Measurements from ENCODE around the gene GREM2.

GREM2 gene

DNA sequence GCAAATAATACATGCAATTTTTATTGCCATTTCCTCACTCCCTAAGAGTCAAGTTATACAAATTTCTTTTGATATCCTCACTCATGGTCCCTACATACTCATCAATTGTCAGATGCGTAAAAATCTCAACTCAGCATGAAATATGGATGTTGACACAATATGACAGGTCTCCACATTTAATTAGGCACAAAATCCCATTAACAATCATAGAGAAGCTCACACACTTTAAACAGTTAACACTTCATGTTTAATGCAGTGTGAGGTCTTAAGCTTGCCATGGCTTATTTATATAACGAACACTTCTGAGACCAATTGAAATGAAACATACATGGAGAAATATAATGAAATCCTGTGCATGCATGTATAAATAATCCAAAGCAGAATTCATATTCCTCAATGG, 58.6 kb downstream of the GREM2 start:
- no peak for DNase-seq

DNA sequence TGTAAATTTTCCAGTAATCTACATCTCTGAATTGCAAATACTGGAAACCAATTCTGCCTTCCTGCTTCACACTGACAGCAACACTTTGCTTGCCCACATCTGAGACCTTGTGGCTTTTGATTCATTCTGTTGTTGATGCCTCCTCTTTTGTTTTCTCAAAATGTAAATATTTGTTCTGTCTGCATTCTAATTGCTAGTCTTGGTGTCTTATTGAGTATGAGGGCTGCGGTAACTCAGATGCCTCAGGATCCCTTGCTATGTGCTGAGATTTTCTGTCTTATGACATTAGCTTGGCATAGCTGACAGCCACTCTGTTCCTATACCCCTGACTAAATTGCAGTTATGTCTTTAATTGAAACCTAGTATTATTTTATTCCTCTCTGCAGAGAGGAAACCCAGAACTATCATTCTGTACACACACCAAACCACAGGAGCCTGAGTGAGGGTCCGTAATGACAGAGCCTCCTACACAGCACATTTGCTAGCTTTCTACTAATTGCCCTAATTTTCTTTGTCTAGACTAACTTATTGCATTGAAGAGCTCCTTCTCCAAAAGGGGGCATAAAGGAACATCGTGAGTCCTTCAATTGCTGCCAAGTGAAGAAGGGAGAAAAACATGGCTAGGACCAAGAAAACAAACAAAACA, 72.1 kb downstream of the GREM2 start:
- DNase-seq, result peak; percentile 27

DNA sequence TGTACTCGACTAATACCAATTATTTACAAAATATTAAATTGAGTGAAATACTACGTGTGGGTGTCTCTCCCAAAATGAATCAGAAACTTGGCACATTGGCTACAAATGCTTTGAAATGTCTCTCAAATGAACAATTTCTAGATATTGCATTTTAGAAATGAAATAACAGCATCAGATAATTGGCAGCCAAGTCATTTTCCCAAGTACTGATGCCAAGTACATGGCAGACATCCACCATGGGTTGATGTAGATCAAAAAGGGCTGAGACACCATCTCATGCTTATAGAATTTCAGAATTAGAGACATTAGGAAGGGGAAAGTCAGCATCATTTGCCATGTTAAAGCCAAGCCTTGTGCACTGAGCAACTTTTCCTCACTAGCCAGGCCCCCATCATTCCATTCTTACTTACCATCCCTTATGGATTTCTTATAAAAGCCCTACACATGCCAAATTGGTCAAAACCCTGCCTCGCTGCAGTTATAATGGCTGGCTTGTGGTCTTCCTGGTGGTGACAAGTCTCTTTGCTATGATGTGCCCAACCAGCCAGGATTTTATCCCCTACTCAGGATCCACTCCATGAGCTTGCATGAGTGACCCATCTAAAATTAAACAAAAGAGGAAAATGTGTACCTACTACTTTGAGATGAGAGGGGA, 73.1 kb downstream of the GREM2 start:
- DNase-seq, result no peak

DNA sequence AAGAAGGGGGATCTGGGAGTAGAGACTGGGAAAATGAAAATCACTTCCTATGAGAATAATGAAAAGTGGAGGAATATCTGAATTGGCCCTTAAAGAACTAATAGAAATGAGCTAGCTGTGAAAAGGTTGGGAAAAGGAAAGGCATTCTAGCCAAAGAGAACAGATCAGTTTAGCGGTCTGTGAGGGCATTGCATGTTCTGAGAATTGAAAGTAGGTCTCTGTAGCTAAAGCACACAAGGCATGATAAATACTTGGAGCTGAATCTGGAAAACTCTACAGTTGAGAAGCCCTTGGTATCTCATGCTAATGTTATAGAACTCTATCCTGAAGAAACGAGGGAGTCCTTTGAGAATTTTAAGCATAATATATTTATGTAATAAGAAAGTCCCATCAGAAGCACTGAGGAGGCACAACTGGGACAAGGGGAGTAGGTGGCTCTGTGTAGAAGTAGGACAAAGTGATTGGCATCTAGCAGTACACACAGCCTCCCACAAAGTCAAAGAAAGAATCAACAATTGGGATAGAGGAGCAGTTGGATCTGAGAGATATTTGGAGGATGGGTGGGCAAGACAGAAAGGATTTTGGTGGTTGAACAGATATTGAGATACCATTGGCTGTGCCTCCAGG, 78.7 kb downstream of the GREM2 start:
- DNase-seq, result no peak

DNA sequence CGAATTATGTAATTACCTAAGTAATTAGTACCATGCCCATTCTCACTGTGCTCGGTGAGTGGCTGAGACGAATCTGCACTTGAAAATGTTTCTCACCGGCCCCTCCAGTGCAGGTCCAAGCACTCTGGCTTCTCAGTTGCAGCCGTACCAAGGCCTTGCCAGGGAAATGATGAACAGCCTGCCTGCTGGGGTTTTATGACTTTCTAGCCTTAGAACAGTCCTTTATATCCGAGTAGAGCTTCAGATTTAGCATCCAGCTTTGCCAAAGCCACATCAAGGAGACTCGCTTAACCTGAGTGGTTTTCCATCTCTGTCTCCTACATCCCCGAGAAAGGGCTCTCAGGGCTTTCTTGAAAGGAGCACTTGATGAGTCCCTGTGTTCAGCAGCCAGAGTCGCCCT, 83.4 kb downstream of the GREM2 start:
- peak; percentile 37 for DNase-seq

DNA sequence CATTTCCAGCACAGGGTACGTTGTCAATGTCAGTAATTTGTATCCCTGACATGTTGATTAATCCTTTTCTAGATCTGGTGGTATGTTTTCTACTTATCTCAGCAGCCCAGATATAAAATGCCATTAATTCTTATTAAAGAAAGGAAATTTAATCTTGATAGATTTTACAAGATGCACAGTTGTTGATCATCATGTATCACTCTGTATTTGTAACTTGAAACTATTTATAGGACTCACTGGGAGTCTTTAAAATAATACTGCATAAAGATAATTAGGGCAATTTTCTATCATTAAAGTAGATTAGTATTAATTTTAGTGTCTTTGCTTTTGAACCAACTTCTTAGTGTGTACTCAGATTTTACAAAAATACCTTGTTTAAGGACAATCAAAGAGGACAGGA, 84.9 kb downstream of the GREM2 start:
- DNase-seq, result peak; percentile 29

DNA sequence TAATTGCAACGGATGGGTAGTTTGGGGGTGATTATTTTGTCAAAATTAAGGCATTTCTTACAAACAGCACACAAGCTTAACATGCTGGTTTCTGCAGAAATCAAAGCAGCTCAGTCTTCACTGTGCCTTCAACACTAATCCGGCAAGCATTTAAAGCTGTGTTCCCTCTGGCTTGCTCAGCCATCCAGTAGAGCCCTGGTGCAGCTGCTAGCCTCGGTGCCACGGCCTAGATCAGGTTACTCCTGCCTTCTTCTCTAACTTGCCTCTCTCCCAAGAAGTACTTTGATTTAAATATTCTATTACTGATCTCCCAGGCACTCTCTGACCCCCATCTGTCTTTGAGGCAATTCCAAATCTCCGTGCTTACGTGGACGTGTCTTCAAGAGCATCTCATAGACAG, 85.6 kb downstream of the GREM2 start:
- no peak for DNase-seq

DNA sequence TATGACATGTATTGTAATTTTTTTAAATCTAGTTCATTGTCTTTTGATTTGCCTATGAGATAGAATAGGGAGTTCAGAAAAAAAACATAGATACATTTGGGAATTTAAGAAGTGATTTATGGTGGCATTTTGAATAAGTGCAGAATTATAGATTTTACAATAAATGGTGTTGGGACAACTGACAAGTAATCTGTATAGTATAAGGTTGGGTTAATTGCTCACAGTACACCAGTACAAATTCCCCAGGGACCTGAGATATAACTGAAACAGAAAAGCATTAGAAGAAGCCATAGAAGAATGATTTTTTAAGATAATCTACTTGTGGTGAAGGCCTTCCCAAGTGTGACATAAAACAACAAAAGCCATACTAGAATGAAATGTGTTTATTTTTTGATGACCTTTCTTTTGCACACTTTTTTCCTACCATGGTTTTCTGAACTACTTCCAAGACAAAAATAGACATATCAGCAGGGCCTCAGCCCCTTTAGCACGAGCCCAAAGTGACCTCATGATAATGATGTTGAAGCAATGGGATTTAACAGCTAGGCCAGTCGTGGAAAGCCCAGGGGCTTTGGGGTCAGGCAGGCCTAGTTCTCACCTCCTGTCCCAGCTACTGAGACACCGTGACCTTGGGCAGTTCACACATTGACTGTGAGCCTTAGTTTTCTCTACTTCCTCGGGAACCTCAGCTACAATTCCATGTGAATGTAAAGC, 87.4 kb downstream of the GREM2 start:
- DNase-seq, result no peak

DNA sequence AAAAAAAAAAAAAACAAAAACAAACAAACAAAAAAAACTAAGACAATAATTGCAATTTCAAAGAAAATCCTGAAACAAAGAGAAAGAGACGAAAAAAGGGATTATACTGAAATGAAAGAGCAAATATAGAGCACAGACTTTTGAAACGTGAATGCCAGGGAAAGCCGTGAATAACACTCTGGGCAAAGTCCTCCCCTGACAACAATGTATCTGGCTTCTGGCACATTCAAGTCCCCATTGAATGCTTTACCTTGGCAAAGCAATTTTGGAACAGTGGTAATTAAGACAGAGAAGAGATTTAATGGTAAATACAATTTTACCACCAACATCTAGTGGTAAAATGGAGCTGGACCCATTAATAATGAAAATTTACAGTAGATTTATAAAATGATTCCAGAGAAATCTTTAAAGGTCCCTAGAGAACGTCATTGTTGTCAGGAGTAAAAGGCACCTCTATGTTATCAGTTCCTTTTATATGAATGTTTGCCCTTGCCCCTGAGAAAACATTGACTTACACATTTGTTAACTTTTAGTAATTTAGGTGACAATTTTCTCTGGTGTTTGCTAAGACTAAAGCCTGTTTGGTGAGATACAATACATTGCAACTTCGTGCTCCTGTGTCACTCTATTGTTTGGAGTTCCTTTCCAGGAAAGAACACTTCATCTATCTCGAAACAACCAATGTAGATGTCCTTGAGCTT, 89.7 kb downstream of the GREM2 start:
- no peak for DNase-seq

DNA sequence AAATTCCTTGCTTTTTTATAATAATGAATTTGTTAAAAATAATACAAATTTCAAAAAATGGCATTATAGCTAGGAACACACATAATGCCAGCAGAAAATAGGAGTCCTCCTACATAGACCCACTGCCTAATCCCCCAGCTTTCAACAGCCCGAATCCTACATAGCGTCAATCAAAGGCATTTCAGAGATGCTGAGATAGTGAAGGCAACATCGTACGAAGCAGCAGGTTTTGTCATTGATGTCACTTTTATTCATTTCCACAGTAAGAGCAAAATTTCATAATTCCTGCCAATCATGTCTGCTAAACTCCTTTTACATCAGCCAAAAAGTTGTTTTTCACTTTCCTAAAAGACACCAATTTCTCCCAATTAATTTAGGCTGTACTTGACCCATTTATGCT, 94.1 kb downstream of the GREM2 start:
- no peak for DNase-seq

DNA sequence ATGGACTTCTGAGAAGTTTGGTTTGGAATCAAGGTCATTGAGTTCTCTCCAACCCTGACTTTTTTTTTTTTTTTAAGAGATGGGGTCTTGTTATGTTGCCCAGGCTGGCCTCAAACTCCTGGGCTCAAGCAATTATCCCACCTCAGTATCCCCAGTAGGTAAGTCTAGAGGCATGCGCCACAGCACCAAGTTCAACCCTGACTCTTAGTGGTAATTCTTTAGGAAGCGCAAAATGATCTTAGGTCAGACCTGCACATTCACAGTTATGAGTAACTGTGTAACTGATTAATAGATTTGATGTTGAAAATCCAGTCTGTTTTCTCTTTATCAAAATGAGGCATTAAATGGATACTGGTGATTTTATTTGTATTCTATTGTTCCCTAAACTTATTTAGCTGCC, 95.9 kb downstream of the GREM2 start:
- no peak for DNase-seq

DNA sequence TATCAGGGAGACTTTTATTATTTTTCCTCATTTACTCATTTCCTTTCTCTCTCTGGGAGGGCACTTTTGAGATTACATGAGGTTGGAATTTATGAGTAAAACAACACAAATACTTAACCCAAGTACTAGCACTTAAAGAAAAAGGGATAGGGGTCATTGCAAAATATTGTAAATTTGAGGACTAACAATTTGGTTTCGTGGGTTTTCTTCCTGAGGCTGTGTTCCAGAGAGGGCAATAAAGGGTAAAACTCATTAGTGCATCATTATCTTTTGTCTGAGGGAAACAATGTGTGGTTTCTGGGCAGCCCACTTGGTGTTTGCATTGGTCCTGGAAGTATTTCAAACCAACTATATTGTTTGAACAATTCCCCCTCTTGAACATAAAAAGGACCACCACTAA, 96.5 kb downstream of the GREM2 start:
- peak; percentile 2 for DNase-seq

DNA sequence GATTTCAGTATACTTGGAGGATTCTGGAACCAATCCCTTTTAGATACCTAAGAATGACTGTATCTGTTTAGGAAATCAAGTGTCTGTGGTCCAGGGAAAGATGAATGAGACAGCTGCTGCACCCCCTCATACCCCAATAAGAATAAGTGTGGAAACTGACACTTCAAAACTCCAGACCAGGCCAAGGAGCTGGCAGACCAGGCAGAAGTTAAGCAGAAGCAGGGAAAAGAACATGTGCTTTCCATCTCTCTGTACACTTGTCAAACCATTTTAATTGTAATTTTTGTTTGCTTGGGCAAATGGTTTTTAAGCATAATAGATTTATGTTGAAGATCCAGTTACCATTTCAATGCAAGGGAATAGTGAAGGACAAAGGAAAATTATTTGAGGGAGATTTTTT, 100.2 kb downstream of the GREM2 start:
- no peak for DNase-seq

DNA sequence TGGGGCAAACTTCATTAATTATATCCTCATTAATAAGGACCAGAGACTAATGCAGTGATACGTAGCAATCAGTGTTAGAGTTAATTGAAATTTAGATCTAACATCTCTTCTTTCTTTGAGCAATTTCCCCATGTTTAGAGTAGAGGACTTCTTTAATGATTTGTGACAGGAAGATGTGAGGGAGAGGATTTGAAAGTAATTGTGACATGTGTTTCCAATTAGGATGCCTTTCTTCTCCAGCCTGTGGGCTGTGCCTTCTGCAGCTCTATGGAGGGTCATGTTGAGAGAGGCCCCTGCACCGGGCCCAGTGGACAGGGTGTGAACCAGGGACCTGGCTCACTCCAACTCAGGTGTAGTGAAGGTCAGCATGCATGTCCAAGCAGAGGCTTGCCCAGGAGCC, 103.0 kb downstream of the GREM2 start:
- DNase-seq, result no peak

DNA sequence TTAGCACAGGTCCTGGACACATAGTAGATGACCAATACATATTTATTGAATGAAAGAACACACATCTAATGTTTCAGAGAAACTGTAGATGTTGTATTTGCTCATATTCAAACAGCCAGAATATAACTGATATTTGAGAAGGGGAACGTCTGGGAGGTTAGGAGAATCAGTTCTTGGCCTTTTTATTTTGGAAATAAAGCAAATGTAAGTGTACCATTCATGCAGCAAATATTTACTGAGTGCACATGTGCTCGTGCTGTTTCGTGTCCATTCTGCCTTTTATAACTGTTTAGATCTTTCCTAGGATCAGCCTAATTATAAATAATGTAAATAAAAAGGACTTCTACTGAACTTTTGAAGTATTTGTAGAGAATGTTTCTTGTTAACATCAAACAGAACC, 103.8 kb downstream of the GREM2 start:
- DNase-seq, result no peak

DNA sequence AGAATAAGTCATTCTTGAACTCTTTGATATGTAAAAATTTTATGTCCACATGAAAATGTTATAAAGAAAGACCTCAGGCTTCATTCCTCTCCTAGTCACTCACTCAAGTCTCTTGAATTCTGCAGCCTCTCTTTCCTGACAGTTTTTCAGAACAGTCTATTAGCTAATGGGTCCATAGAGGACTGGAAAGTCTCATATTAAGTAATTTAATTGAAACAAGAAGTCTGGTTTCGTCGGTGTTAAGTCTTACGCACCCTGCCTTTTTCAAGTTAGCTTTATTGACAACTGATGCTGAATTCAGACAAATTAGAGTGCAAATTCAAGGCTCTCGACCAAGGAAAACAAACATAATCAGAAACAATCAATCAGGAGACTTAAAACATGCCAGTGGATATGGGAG, 105.8 kb downstream of the GREM2 start:
- DNase-seq, result no peak

DNA sequence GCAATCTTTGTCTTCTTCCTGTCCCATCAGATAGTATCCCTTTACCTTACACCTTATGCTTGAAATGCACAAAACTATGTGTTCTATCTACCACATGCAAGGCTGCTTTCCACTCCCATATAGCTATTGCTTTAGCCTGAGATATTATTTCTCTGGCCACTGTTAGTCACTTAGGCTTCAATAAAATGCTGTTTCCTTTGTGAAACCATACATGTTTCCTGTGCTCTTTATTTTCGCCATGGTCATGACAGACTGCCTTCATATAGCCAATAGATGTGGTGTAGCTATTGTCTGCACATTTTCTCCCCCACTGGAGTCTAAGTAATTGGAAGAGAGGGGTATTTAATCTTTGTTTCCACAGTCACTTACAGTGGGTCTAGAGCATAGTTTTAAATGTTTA, 108.4 kb downstream of the GREM2 start:
- DNase-seq, result no peak

DNA sequence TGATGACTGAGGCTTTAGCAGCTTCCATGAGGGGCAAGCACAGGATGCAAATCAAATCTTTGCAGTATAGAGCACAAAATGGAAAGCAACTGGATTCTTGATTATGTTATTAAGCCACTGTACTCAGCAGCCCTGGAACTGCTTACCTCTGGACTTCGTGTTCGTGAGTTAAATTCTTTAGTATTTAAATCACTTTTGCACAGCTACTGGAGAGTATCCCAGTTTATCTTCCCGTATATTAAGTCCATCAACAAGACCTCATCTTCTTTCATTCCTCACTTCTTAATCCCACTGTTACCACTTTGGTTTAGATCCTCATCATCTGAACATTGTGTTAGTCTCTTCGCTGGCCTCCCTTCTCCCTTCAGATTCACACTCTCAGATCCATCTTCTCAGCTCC, 108.9 kb downstream of the GREM2 start:
- DNase-seq, result no peak

DNA sequence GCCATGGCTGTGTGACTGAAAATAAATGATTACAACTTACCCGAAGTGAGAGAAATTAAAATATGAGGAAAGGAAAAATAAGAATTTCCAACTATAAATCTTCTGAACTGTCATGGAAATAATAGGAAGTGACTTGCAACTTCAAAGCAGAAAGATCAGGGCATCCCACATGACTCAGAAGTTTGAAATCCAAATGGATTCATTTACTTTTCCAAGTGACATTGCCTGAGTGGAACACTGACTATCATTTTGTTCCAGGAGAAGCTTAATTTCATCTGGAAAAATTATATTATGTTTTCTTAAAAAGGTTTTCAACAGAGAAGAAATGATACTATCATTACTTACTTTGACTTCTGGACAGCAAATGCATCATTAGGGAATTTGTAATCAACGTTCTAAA, 110.8 kb downstream of the GREM2 start:
- no peak for DNase-seq

DNA sequence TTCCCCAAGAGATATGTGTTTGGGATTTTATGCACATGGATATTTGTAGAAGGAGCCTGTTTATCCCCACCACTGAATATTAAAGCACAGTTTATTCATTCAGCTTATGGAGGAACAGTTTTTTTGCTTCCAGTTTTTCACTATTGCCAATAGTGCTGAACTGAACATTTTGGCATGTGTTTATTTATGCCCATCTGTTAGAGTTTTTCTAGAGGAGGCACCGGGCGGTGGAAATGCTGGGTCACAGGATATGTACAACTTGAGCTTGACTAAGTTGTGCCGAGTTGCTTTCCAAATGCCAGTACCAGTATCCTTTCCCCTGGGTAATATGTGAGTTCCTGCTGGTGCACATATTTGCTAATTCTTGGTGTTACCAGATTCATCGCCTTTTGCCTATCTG, 111.3 kb downstream of the GREM2 start:
- DNase-seq, result no peak

DNA sequence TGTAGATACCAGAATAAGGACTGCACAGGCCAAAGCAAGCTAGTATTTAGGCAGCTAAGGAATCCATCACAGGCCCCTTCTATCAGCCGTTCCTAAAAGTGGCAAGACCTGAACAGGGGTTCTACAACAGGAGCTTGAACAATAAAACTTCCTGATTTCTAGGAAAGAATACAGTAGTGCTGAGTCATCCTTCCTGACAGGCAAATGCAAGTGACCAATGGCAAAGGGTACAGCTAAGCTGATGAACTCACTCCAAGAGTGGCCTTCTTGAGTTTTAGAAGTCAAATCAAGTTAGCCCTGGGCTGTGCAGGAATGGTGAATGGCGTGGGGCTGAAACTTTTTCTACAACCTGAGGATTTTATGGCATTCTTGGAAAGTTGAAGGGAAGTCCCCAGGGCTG, 112.9 kb downstream of the GREM2 start:
- DNase-seq, result no peak

DNA sequence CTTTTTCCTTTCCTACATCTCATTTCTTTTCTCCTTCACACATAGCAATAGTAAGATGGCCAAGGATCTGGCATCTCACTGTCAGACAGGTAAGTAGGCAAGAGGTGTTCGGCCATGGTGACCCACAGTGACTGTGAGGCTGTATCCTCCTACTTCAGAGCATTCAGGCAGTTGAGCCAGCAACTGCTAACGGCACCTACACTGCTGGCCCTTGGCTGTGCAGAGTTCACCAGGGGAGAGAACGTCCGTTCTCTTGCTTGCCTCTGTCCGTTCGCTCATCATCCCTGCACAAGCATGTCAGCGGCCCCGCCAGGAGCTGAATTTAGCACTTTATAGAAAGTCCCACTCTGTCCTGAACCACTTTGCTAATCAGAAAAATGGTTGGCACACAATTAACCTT, 113.6 kb downstream of the GREM2 start:
- DNase-seq, result no peak

DNA sequence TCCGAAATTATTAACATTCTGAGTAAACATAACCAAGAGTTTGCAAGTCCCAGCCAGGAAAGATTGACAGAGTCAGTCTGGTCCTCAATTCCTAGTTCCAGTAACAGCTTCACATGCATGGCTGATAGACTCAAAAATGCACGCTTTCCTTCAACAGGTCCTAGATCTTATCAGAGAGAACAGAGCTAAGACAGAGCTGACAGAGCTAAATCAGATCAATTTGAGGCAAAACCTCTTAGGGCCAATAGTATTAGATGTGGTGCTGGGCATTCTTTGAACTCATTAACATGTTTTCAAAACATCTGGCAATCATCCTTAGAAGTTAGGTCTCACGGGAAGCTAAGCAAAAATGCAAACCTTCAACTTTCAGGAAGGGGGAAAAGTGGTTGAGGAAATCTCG, 114.0 kb downstream of the GREM2 start:
- no peak for DNase-seq

DNA sequence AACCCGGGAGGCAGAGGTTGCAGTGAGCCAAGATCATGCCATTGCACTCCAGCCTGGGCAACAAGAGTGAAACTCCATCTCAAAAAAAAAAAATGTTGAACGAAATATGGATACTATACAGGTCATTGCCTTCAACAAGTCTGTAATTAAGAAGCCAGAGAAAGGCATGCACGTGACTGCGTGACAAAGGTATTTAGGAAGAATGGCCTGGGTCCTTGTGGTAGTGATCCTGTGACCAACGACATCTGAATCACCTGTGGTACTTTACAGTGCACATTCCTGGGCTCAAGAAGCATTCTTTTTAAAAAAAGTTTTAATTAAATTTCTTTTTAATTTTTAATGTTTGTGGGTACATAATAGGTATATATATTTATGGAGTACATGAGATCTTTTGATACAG, 115.0 kb downstream of the GREM2 start:
- DNase-seq, result no peak

Measured in NCI-H1105 treated with DMSO at 0.1 percent for 48 hours (cell line).